Psoas muscle (tissue), 8 donors: ENCODE results near the gene SLC6A7. TPM values are rescaled to one million over a fixed set of nuclear protein-coding genes. Genes with fewer than 3 reads are reported as not detected.
A peak's percentile ranks its signal among the peaks of the same experiment; 100 is the strongest.

ENCODE experiments used
- ATAC-seq, 4 donors: fragments of 200-7000 bp; cut with Tn5 transposase; one replicate each; pipeline ENCODE4 v1.9.1; 2020; ENCODE audit warnings: moderate library complexity in 3 of 4, mild to moderate bottlenecking in 2 of 4
- DNase-seq, 2 donors: peaks; one replicate each; pipeline ENCODE4 v3.0.0-alpha.2; 2020
- H3K27ac ChIP-seq: fragments of 200-600 bp; one replicate; pipeline ENCODE4 v1.8.0; 2022
- H3K27me3 ChIP-seq, 3 donors: fragments of 200-600 bp in 1 of 3; one replicate each; pipeline versions ENCODE4 v1.6.1 to v1.8.0; 2013 to 2022; ENCODE audit warnings: low read length in 2 of 3, mild to moderate bottlenecking in 2 of 3, moderate library complexity in 1 of 3; ENCODE audit not compliant: insufficient read depth in 3 of 3
- H3K36me3 ChIP-seq, 2 donors: fragments of 200-600 bp in 1 of 2; one replicate each; pipeline versions ENCODE4 v1.6.1 to v1.8.0; 2013 to 2022; ENCODE audit warnings: low read depth in 1 of 2, mild to moderate bottlenecking in 1 of 2, moderate library complexity in 1 of 2; ENCODE audit not compliant: insufficient read depth in 1 of 2
- H3K4me1 ChIP-seq: fragments of 200-600 bp; one replicate; pipeline ENCODE4 v1.8.0; 2022
- H3K4me3 ChIP-seq: fragments of 200-600 bp; one replicate; pipeline ENCODE4 v1.8.0; 2022; ENCODE audit warnings: mild to moderate bottlenecking
- H3K9me3 ChIP-seq: fragments of 200-600 bp; one replicate; pipeline ENCODE4 v1.8.0; 2022
- WGBS, 3 donors: extraction: QIAGEN DNeasy Blood & Tissue Kit; methylation state at CpG; one replicate each; pipeline versions ENCODE4 v1.1.6 to v1.1.7; 2013; 5-methylcytosine and 5-hydroxymethylcytosine counted together
- intact Hi-C, 2 donors: fragments of 100-400 bp; cut with DNase I; formaldehyde crosslinking; loops; one replicate each; pipeline versions ENCODE4 v1.11.0 to v1.14.2; 2022
- polyA plus RNA-seq, 3 donors: library from polyadenylated mRNA; stranded (reverse); fragments of 200-250 nt; gene quantifications; one replicate each; pipeline ENCODE4 v1.2.3, GENCODE V29; 2013
- total RNA-seq, 4 donors: library from RNA; stranded (reverse); fragmentation: NEBNext Ultra II Directional in 2 of 4; extraction: Animal tissue kit (Norgen Biotek cat#: 25700) in 2 of 4; gene quantifications; one replicate each; pipeline versions ENCODE4 v1.2.1 to v1.2.4, GENCODE V29; 2021 to 2023
- TF ChIP-seq, protein P1 (sequence below): fragments of 200-600 bp; IDR thresholded peaks from one replicate; pipeline ENCODE4 v1.8.0; 2022; ENCODE audit warnings: antibody characterized with exemption
- donor health status: healthy with polysubstance abuse.
- donor health status: DM: no; HTN: no; CAD: no; lungs with moderate emphysema.
- donor health status: Bipolar disorder and iron deficiency.
- donor health status: healthy.
- donor health status: DM: yes; HTN: yes; CAD: no.
- donor health status: DM: no; HTN: no; CAD: no.
- donor health status: DM: no; HTN: no; CAD: no.
- donor health status: DM: yes; HTN: yes; CAD: no.

Gene SLC6A7
- total and polyA plus RNA-seq, 7 donors: not detected

DNA sequence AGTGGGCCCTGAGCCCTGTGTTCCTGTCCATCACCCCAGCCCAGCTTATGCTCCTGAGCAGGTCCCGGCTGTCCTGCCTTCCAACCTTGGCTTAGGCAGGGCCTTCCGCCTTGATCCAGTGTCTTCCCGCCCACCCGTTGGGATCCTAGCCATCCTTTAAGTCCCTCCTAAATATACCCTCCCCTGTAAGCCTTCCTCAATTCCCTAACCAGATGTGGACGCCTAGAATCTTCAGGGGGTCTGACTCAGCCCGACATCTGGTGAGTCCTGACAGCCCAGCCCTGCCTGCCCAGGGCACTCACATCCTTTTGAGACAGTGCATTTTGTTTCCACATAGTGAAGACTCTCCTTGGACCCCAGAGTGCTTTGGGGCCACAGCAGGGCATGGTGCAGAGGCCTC lies 23.7 kb downstream of the SLC6A7 start:
- TF ChIP-seq, protein P1, sequence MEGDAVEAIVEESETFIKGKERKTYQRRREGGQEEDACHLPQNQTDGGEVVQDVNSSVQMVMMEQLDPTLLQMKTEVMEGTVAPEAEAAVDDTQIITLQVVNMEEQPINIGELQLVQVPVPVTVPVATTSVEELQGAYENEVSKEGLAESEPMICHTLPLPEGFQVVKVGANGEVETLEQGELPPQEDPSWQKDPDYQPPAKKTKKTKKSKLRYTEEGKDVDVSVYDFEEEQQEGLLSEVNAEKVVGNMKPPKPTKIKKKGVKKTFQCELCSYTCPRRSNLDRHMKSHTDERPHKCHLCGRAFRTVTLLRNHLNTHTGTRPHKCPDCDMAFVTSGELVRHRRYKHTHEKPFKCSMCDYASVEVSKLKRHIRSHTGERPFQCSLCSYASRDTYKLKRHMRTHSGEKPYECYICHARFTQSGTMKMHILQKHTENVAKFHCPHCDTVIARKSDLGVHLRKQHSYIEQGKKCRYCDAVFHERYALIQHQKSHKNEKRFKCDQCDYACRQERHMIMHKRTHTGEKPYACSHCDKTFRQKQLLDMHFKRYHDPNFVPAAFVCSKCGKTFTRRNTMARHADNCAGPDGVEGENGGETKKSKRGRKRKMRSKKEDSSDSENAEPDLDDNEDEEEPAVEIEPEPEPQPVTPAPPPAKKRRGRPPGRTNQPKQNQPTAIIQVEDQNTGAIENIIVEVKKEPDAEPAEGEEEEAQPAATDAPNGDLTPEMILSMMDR: no peak
- no peaks in the 10 kb centered on the region for H3K36me3 ChIP-seq
- no peaks in the 10 kb centered on the region for H3K9me3 ChIP-seq
- H3K27me3 ChIP-seq: no peaks in the 10 kb centered on the region
- intact Hi-C loops: no loop called here
- H3K4me1 ChIP-seq: no peaks in the 10 kb centered on the region
- H3K27ac ChIP-seq: no peak overlapping the region
- H3K4me3 ChIP-seq: no peak overlapping the region
- 69 to 90% (median 84%) methylated on average over 6 of the region's 6 CpGs for WGBS, 3 donors
- ATAC-seq (peak in 1 of 4 donors; percentile 37), DNase-seq (no peak)

DNA sequence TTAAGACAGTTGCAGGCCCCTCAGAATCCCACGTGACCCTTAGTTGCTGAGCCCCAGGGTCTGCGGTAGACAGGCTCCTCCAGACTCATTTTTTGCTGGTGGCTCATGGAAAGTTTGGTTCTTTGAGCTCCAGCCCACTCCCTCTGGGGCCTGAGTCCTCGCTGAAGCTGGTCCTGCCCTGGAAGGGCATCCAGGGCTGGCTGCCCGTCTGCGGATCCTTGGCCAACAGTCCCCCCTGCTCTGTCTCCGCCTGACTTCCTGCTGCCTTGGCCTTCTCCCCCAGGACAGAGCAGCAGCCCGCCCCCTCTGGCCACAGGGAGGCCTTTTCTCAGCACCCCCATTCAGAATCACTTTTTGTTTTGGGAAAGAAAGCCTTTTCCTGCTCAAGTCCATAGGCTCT lies 24.4 kb downstream of the SLC6A7 start:
- Histone ChIP-seq H3K4me3 (no peak overlapping the region), H3K9me3 (no peaks in the 10 kb centered on the region), H3K27ac (peak overlapping the region; percentile 36), H3K4me1 (no peaks in the 10 kb centered on the region), H3K36me3 (no peaks in the 10 kb centered on the region), H3K27me3 (no peaks in the 10 kb centered on the region)
- WGBS, 3 donors: 61 to 66% (median 65%) methylated on average over 7 of the region's 7 CpGs
- intact Hi-C loops: no loop called here
- ATAC-seq: peak in 1 of 4 donors; percentile 26
- TF ChIP-seq, protein P1: no peak
- DNase-seq: peak; percentile 64 to 68

DNA sequence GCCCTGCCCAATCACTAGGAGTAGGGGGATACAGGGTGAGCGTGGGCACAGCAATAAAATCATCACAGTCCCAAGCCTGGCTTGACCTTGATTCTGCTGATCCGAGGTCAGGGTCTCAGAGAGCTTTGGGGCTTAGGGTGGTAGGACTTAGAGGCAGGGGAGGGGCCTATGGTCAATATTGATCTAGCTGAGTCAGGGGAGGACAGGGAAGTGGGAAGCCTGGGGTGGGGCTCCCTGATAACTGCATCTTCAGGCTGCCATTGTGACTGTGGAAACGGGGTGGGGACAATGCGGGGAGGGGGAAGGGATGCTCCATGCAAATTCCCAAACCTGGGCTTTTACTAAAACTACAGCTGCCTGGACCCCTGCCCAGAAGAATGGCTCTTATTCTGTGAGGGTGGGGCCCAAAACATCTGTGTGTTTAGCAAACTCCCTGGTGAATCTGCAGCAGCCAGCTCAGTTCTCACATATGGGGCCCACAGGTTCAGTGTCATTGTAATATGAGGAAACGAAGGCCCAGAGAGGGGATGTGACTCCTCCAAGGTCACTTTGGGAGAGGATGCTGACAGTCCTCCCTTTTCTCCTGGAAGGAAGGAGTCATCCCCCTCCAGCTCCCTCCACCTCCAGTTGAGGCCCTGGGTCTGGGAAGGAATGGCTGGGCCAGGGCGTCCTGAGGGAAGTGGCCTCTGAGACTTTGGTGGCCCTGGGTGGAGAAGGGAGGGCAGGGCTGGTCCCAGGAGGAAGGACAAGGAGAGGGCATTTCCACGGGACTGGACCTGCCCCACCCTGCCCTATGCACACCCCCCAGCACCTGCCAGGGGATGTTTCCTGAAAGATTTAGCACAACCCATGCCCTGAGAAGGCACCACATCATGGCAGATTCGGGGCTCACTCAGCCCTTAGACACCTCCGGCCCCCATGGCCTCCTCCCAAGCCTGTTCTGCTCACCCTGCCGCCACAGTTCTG lies 26.4 kb downstream of the SLC6A7 start:
- Histone ChIP-seq H3K9me3 (no peaks in the 10 kb centered on the region), H3K4me3 (no peak overlapping the region), H3K27me3 (no peaks in the 10 kb centered on the region), H3K27ac (no peak overlapping the region), H3K36me3 (peaks cover 0 to 4% of the 10 kb centered on the region in 2 donors), H3K4me1 (no peaks in the 10 kb centered on the region)
- intact Hi-C loops: loop anchor here (2.0 to 5.0 kb wide), 2 partner anchors 55 to 194 kb away; no protein-coding TSS in a partner anchor
- ATAC-seq (no peak), DNase-seq (no peak)
- TF ChIP-seq, protein P1: no peak
- WGBS, 3 donors: 75 to 77% (median 77%) methylated on average over 7 to 10 of the region's 10 CpGs

DNA sequence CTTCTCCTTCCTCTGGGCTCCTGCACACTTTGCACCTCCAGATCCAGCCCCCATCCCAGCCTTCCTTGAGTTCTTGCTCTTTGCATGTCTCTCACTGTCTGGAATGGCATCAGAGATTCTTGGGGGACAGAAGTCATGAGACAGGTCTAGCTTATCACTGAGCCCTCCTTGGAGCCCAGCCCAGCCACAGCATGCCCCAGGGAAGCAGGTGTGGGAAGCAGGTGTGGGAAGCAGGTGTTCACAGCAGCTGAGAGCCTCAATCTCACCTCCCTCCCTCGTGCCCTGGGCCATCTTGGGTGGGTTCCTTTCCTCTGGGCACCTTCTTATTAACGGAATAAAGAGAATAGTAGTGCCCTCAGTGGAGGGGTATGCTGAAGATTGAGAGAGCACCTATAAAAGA lies 27.2 kb downstream of the SLC6A7 start:
- Histone ChIP-seq H3K27me3 (no peaks in the 10 kb centered on the region), H3K9me3 (no peaks in the 10 kb centered on the region), H3K4me3 (no peak overlapping the region), H3K36me3 (peaks cover 0 to 8% of the 10 kb centered on the region in 2 donors), H3K4me1 (no peaks in the 10 kb centered on the region), H3K27ac (no peak overlapping the region)
- ATAC-seq (no peak), DNase-seq (no peak)
- 72 to 73% (median 72%) methylated on average over 2 of the region's 2 CpGs for WGBS, 3 donors
- intact Hi-C loops: loop anchor here (1.0 to 5.0 kb wide), 3 partner anchors 56 to 195 kb away; no protein-coding TSS in a partner anchor
- TF ChIP-seq, protein P1: no peak
